ELR (cell line): ENCODE results near the gene DUS1L.

Experiments
- DNase-seq: peaks from one replicate; pipeline ENCODE4 v3.0.0-alpha.2; 2015; ENCODE audit warnings: low read depth

Gene DUS1L

GRCh38 chr17:82055023-82055964, 10.3 kb downstream of the DUS1L start:
- DNase-seq: no peak

GRCh38 chr17:82054351-82055022, 11.1 kb downstream of the DUS1L start:
- DNase-seq: no peak

- DNase-seq: no peak
These were observed 11.9 kb downstream of the DUS1L start for GRCh38 chr17:82053556-82054263.

- DNase-seq: no peak
These were observed 12.5 kb downstream of the DUS1L start for GRCh38 chr17:82053130-82053529.

GRCh38 chr17:82052638-82053059, 13.0 kb downstream of the DUS1L start:
- peak; percentile 29 for DNase-seq

- DNase-seq: peak; percentile 78
These were observed 13.6 kb downstream of the DUS1L start, which contains the start of the genes GPS1 and RFNG for GRCh38 chr17:82051776-82052637. GPS1 (plus strand) TSS chr17:82051898; CDS start chr17:82051932, 34 bp downstream. RFNG (minus strand) TSS chr17:82051811; CDS start chr17:82051766, 45 bp downstream.

- DNase-seq: no peak
These were observed 14.6 kb downstream of the DUS1L start for GRCh38 chr17:82050761-82051641.

GRCh38 chr17:82050152-82050760, 15.3 kb downstream of the DUS1L start:
- DNase-seq: no peak

GRCh38 chr17:82049521-82049971, 16.1 kb downstream of the DUS1L start:
- DNase-seq: no peak

- no peak for DNase-seq
These were observed 16.5 kb downstream of the DUS1L start for GRCh38 chr17:82049106-82049505.

GRCh38 chr17:82048571-82048971, 17.0 kb downstream of the DUS1L start:
- DNase-seq: no peak

- DNase-seq: no peak
These were observed 17.6 kb downstream of the DUS1L start for GRCh38 chr17:82047914-82048570.

- no peak for DNase-seq
These were observed 18.2 kb downstream of the DUS1L start for GRCh38 chr17:82047379-82047778.

- no peak for DNase-seq
These were observed 18.7 kb downstream of the DUS1L start for GRCh38 chr17:82046903-82047302.

- no peak for DNase-seq
These were observed 19.6 kb downstream of the DUS1L start for GRCh38 chr17:82045936-82046484.

GRCh38 chr17:82043507-82043906, 22.1 kb downstream of the DUS1L start:
- no peak for DNase-seq

- no peak for DNase-seq
These were observed 23.0 kb downstream of the DUS1L start for GRCh38 chr17:82042649-82043048.

- peak; percentile 73 for DNase-seq
These were observed 24.3 kb downstream of the DUS1L start for GRCh38 chr17:82041144-82041814.
